Spinal cord (tissue), 10 donors: ENCODE results near the gene ESYT2. TPM values are rescaled to one million over a fixed set of nuclear protein-coding genes. Genes with fewer than 3 reads are reported as not detected.

ENCODE experiments used
- DNase-seq, 6 donors: peaks; one replicate each; pipeline versions ENCODE4 v3.0.0 to v3.0.0-alpha.2; 2013 to 2015; ENCODE audit warnings: low spot score in 6 of 6, low read depth in 4 of 6
- H3K27ac ChIP-seq: one replicate; pipeline ENCODE4 v1.5.1; 2013; ENCODE audit warnings: low read depth, low read length, control low read depth
- H3K27me3 ChIP-seq: one replicate; pipeline ENCODE4 v1.6.1; 2013; ENCODE audit warnings: low read length; ENCODE audit not compliant: control insufficient read depth, insufficient read depth
- H3K36me3 ChIP-seq: one replicate; pipeline ENCODE4 v1.6.1; 2013; ENCODE audit warnings: low read length; ENCODE audit not compliant: control insufficient read depth, insufficient read depth
- H3K4me1 ChIP-seq: one replicate; pipeline ENCODE4 v1.6.1; 2013; ENCODE audit warnings: low read length; ENCODE audit not compliant: control insufficient read depth, insufficient read depth
- H3K4me3 ChIP-seq: one replicate; pipeline ENCODE4 v1.5.1; 2013; ENCODE audit warnings: low read depth, low read length, control low read depth
- H3K9me3 ChIP-seq: one replicate; pipeline ENCODE4 v1.6.1; 2013; ENCODE audit warnings: low read length; ENCODE audit not compliant: control insufficient read depth, insufficient read depth
- WGBS: methylation state at CpG from one replicate; pipeline ENCODE4 v1.1.5; 2013; ENCODE audit warnings: missing lambda C conversion rate; ENCODE audit not compliant: insufficient coverage; 5-methylcytosine and 5-hydroxymethylcytosine counted together
- polyA plus RNA-seq, 2 donors: library from polyadenylated mRNA; unstranded; fragments of 120-200 nt; gene quantifications; one replicate each; pipeline ENCODE4 v1.2.1, GENCODE V29; 2013; ENCODE audit not compliant: insufficient read length in 2 of 2
- total RNA-seq, 2 donors: library from RNA; depleted of rRNA in 1 of 2; stranded (reverse); fragments of 120-200 nt in 1 of 2; fragments of >200 nt in 1 of 2; gene quantifications; one replicate each; pipeline versions ENCODE4 v1.2.3 to v1.2.4, GENCODE V29; 2013 to 2014
- donor health status: healthy.

ESYT2 gene
- total and polyA plus RNA-seq, 4 donors, result 28.0 to 73.9 (median 51.9) TPM

DNA sequence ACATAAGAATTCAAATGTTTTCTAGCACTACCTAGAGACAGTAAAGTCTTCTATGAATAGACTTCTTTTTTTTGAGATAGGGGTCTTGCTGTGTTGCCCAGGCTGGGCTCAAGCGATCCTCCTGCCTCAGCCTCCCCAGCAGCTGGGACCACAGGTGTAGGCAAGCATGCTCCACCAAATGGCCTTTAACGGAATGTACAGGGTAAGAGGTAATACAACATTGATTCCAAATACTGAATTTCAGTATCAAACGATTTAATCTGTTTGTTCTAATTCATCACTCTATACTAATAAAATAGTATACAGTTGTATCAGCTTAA lies 68.9 kb downstream of the ESYT2 start:
- Histone ChIP-seq H3K4me1 (no peaks in the 10 kb centered on the region), H3K4me3 (no peak overlapping the region), H3K27ac (no peak overlapping the region), H3K36me3 (peaks cover 24% of the 10 kb centered on the region), H3K27me3 (no peaks in the 10 kb centered on the region), H3K9me3 (no peaks in the 10 kb centered on the region)
- no peak for DNase-seq
- 100% methylated on average over 1 of the region's 3 CpGs for WGBS

DNA sequence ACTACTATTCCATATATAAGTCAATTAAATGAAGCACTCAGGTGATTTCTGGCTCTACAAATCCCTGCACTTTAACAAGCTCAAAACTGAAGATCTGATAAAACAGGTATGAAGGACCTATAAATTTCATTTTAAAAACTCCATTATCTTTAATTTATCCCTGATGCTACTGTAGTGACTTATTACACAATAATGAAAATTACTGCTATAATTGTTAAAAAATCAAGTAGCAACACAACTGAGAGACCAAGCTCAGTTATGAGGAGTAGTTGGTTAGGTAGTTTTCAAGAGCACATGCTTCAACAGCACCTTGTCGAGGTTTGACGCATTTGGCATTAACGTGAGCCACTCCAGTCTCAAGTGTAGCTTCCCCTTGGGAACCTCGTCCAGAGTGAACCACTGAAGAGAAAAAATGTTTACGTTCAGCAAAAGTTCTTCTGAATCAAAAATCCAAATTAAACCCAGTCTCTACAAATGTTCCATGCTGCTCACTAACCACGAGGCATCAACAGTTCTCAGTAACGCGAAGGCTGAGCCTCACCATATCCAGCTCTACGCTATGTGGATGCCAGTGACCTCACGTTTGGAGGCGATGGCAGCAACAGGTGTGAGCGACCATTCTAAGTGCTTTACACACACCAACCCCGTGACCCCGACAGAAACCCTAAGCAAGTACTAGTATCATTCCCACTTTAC lies 69.4 kb downstream of the ESYT2 start:
- H3K4me3 ChIP-seq, result no peak overlapping the region
- WGBS, result 97% methylated on average over 12 of the region's 14 CpGs
- H3K9me3 ChIP-seq, result no peaks in the 10 kb centered on the region
- H3K27ac ChIP-seq, result no peak overlapping the region
- no peak for DNase-seq
- peaks cover 22% of the 10 kb centered on the region for H3K36me3 ChIP-seq
- H3K4me1 ChIP-seq, result no peaks in the 10 kb centered on the region
- H3K27me3 ChIP-seq, result no peaks in the 10 kb centered on the region

- no peaks in the 10 kb centered on the region for H3K27me3 ChIP-seq
- 100% methylated on average over 3 of the region's 4 CpGs for WGBS
- H3K27ac ChIP-seq, result no peak overlapping the region
- no peak for DNase-seq
- peaks cover 16% of the 10 kb centered on the region for H3K36me3 ChIP-seq
- no peaks in the 10 kb centered on the region for H3K4me1 ChIP-seq
- no peaks in the 10 kb centered on the region for H3K9me3 ChIP-seq
- no peak overlapping the region for H3K4me3 ChIP-seq
These were observed 70.1 kb downstream of the ESYT2 start for GRCh38 chr7:158759245-158759614.

GRCh38 chr7:158758586-158759244 lies 70.6 kb downstream of the ESYT2 start:
- Histone ChIP-seq H3K36me3 (peaks cover 20% of the 10 kb centered on the region), H3K9me3 (no peaks in the 10 kb centered on the region), H3K27me3 (no peaks in the 10 kb centered on the region), H3K4me1 (no peaks in the 10 kb centered on the region), H3K27ac (no peak overlapping the region), H3K4me3 (no peak overlapping the region)
- no peak for DNase-seq
- WGBS, result 87% methylated on average over 7 of the region's 16 CpGs

GRCh38 chr7:158757404-158757989 lies 71.8 kb downstream of the ESYT2 start:
- no peaks in the 10 kb centered on the region for H3K4me1 ChIP-seq
- no peak for DNase-seq
- 90% methylated on average over 8 of the region's 16 CpGs for WGBS
- H3K9me3 ChIP-seq, result no peaks in the 10 kb centered on the region
- H3K4me3 ChIP-seq, result no peak overlapping the region
- H3K27me3 ChIP-seq, result no peaks in the 10 kb centered on the region
- no peak overlapping the region for H3K27ac ChIP-seq
- H3K36me3 ChIP-seq, result peaks cover 22% of the 10 kb centered on the region

DNA sequence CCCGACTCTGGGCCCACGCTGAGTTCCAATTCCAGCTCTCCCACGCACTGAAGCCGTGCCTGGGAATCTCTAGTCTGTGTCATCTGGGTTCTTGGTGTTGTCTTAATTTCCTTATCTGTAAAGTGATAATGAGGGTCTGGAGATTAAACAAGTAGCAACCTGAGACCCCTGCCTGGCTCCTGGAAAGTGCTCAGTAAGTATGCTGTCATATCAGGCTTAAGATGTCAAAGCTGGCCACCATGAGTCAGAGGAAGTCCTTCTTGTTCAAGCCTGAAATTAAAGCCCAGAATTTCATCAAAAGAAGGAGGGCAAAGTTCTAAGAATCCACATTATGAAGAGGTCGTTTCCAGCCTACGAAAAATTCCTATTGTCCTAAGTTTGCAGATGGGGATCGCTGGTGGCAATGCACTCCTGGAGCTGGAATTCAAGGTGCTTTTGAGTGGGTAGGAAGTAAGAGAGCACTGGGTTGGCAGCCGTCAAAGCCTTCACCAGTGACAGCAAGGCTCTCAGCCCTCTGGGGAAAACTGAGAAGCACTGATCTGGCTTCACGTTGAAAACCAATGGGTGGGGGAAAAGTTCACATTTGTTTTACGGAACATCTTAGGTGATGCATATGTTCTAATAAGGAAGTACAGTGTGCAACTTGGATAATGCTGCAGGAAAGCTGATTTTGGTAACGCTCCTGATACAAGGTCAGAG lies 74.4 kb downstream of the ESYT2 start:
- WGBS, result 92% methylated on average over 10 of the region's 11 CpGs

GRCh38 chr7:158753900-158754299 lies 75.4 kb downstream of the ESYT2 start:
- Histone ChIP-seq H3K4me3 (no peak overlapping the region), H3K27ac (no peak overlapping the region), H3K9me3 (no peaks in the 10 kb centered on the region), H3K27me3 (no peaks in the 10 kb centered on the region), H3K4me1 (no peaks in the 10 kb centered on the region), H3K36me3 (peaks cover 19% of the 10 kb centered on the region)
- no peak for DNase-seq
- 100% methylated on average over 2 of the region's 5 CpGs for WGBS

More for the DNA sequence above, 74.4 kb downstream of the ESYT2 start:
- Histone ChIP-seq H3K4me3 (no peak overlapping the region), H3K4me1 (no peaks in the 10 kb centered on the region), H3K36me3 (peaks cover 17% of the 10 kb centered on the region), H3K27ac (no peak overlapping the region), H3K27me3 (no peaks in the 10 kb centered on the region), H3K9me3 (no peaks in the 10 kb centered on the region)
- no peak for DNase-seq

DNA sequence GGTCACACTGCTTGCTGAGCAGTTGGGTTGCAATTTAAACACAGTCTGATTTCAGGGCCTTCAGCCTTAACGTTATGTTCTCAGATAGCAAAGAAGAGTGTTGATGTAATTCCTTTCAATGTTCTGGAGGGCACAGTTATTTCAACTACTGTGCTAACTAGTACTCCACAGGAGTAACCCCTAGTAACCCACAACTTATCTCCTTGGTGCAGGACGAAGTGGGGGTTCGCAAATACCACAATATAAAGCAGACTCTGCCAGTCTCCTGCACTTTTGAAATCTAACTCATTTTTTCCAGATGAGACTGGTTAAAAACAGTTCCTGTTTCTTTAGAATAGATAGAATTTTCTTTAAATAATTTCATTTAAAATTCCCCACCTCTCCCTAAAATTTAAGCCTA lies 77.6 kb downstream of the ESYT2 start:
- no CpG with 5 or more reads among the region's 3 CpGs for WGBS
- H3K4me1 ChIP-seq, result no peaks in the 10 kb centered on the region

DNA sequence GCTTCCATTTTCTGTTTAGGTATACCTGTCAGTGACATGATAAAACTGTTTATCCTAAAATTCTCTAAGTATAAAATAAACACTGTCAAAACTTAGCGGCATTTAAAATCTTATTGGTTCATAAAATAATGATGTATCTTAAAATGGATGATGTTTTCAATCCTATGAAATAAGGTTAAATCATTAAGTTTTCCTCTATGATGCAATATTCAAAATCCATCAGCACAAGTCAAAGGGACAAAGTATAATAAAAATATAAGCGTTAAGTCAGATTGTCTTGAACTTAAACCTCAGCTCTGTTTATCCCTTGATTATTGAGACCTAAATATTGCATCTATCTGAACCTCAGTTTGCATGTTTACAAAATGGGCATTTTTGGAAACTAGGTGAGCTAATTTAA lies 78.1 kb downstream of the ESYT2 start:
- peaks cover 26% of the 10 kb centered on the region for H3K36me3 ChIP-seq

More for the DNA sequence above, 77.6 kb downstream of the ESYT2 start:
- Histone ChIP-seq H3K36me3 (peaks cover 23% of the 10 kb centered on the region), H3K27me3 (no peaks in the 10 kb centered on the region), H3K27ac (no peak overlapping the region), H3K9me3 (no peaks in the 10 kb centered on the region), H3K4me3 (no peak overlapping the region)
- DNase-seq, result no peak

More for the DNA sequence above, 78.1 kb downstream of the ESYT2 start:
- no peaks in the 10 kb centered on the region for H3K27me3 ChIP-seq
- no CpG with 5 or more reads among the region's 2 CpGs for WGBS
- H3K4me3 ChIP-seq, result no peak overlapping the region
- H3K9me3 ChIP-seq, result no peaks in the 10 kb centered on the region
- no peak for DNase-seq
- H3K4me1 ChIP-seq, result no peaks in the 10 kb centered on the region
- H3K27ac ChIP-seq, result no peak overlapping the region
